ENCODE data around the gene CAMK2D.

Gene CAMK2D

DNA sequence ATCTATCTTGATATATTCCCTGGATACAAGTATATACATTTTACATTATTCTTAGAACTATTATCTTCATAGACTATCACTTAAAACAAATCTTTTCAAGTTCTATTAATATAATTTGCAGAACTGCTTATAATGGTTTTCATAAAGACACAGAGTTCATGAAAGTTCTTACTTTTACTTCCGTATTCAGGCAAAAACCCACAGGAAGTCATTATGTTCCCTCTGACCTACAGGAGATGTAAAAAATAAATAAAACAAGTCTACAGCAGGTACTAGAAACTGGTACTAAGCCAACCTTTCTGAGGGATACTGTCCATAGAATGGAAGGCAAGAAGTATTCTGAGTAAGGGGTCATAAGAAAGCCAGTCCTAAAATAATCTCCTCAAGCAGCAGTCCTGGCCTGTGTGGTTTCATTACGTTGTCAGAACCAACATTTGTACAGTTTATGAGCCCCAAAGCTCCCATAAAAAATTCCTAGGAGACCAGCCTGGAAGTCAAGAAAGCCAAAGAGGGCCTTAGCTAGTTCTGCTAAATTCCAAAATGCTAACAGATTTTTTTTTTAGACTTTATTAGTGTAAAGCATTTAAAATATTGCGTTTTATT lies 68.6 kb downstream of the CAMK2D start:
- no peak for ATAC-seq

DNA sequence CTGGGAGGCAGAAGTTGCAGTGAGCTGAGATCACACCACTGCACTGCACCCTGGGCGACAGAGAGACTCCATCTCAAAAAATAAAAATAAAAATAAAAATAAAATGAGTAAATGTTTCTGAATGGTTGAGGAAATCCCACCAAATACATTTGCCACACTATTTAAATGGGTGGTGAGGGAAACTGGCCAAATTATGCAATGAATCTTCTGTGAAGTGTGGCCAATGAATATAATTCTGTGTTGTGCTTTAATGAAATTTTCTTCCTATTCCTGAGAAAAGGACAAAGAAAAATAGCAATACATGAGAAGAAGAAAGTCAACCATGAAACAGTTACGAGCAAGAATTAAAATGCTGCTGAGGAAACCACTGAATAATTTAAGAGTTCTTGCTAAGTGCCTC lies 69.9 kb downstream of the CAMK2D start:
- no peak for ATAC-seq
- TF ChIP-seq OSR1 (CRISPR knock-in tag; IDR thresholded peaks at IDR 0.05) (no peak), GLIS3 (CRISPR knock-in tag; IDR thresholded peaks at IDR 0.05) (no peak), ZNF8 (CRISPR knock-in tag; IDR thresholded peaks at IDR 0.05) (no peak), ARNTL (CRISPR knock-in tag; IDR thresholded peaks at IDR 0.05; ENCODE audit: borderline replicate concordance, low read depth) (no peak), ISL1 (CRISPR knock-in tag; IDR thresholded peaks at IDR 0.05) (no peak), ZNF565 (CRISPR knock-in tag; conservative IDR thresholded peaks at IDR 0.05; ENCODE audit: low read depth) (no peak), RARB (CRISPR knock-in tag; IDR thresholded peaks at IDR 0.05) (no peak), ZFP3 (CRISPR knock-in tag; IDR thresholded peaks at IDR 0.05) (no peak), ZNF70 (CRISPR knock-in tag; IDR thresholded peaks at IDR 0.05) (no peak), ESRRG (CRISPR knock-in tag; IDR thresholded peaks at IDR 0.05) (no peak), SNAI2 (CRISPR knock-in tag; IDR thresholded peaks at IDR 0.05) (no peak)
- TF ChIP-seq, protein P1, sequence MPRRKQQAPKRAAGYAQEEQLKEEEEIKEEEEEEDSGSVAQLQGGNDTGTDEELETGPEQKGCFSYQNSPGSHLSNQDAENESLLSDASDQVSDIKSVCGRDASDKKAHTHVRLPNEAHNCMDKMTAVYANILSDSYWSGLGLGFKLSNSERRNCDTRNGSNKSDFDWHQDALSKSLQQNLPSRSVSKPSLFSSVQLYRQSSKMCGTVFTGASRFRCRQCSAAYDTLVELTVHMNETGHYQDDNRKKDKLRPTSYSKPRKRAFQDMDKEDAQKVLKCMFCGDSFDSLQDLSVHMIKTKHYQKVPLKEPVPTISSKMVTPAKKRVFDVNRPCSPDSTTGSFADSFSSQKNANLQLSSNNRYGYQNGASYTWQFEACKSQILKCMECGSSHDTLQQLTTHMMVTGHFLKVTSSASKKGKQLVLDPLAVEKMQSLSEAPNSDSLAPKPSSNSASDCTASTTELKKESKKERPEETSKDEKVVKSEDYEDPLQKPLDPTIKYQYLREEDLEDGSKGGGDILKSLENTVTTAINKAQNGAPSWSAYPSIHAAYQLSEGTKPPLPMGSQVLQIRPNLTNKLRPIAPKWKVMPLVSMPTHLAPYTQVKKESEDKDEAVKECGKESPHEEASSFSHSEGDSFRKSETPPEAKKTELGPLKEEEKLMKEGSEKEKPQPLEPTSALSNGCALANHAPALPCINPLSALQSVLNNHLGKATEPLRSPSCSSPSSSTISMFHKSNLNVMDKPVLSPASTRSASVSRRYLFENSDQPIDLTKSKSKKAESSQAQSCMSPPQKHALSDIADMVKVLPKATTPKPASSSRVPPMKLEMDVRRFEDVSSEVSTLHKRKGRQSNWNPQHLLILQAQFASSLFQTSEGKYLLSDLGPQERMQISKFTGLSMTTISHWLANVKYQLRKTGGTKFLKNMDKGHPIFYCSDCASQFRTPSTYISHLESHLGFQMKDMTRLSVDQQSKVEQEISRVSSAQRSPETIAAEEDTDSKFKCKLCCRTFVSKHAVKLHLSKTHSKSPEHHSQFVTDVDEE (CRISPR knock-in tag; IDR thresholded peaks at IDR 0.05), result no peak
- TF ChIP-seq, protein P2, sequence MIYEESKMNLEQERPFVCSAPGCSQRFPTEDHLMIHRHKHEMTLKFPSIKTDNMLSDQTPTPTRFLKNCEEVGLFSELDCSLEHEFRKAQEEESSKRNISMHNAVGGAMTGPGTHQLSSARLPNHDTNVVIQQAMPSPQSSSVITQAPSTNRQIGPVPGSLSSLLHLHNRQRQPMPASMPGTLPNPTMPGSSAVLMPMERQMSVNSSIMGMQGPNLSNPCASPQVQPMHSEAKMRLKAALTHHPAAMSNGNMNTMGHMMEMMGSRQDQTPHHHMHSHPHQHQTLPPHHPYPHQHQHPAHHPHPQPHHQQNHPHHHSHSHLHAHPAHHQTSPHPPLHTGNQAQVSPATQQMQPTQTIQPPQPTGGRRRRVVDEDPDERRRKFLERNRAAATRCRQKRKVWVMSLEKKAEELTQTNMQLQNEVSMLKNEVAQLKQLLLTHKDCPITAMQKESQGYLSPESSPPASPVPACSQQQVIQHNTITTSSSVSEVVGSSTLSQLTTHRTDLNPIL (CRISPR knock-in tag; IDR thresholded peaks at IDR 0.05; ENCODE audit: low read depth), result no peak
- TF ChIP-seq, protein P3, sequence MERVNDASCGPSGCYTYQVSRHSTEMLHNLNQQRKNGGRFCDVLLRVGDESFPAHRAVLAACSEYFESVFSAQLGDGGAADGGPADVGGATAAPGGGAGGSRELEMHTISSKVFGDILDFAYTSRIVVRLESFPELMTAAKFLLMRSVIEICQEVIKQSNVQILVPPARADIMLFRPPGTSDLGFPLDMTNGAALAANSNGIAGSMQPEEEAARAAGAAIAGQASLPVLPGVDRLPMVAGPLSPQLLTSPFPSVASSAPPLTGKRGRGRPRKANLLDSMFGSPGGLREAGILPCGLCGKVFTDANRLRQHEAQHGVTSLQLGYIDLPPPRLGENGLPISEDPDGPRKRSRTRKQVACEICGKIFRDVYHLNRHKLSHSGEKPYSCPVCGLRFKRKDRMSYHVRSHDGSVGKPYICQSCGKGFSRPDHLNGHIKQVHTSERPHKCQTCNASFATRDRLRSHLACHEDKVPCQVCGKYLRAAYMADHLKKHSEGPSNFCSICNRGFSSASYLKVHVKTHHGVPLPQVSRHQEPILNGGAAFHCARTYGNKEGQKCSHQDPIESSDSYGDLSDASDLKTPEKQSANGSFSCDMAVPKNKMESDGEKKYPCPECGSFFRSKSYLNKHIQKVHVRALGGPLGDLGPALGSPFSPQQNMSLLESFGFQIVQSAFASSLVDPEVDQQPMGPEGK (CRISPR knock-in tag; IDR thresholded peaks at IDR 0.05; ENCODE audit: borderline replicate concordance), result no peak

More for the DNA sequence above, 68.6 kb downstream of the CAMK2D start:
- TF ChIP-seq BACH2 (CRISPR knock-in tag; IDR thresholded peaks at IDR 0.05; ENCODE audit: borderline replicate concordance), result no peak
- TF ChIP-seq, protein P4, sequence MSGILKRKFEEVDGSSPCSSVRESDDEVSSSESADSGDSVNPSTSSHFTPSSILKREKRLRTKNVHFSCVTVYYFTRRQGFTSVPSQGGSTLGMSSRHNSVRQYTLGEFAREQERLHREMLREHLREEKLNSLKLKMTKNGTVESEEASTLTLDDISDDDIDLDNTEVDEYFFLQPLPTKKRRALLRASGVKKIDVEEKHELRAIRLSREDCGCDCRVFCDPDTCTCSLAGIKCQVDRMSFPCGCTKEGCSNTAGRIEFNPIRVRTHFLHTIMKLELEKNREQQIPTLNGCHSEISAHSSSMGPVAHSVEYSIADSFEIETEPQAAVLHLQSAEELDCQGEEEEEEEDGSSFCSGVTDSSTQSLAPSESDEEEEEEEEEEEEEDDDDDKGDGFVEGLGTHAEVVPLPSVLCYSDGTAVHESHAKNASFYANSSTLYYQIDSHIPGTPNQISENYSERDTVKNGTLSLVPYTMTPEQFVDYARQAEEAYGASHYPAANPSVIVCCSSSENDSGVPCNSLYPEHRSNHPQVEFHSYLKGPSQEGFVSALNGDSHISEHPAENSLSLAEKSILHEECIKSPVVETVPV (CRISPR knock-in tag; IDR thresholded peaks at IDR 0.05), result no peak

DNA sequence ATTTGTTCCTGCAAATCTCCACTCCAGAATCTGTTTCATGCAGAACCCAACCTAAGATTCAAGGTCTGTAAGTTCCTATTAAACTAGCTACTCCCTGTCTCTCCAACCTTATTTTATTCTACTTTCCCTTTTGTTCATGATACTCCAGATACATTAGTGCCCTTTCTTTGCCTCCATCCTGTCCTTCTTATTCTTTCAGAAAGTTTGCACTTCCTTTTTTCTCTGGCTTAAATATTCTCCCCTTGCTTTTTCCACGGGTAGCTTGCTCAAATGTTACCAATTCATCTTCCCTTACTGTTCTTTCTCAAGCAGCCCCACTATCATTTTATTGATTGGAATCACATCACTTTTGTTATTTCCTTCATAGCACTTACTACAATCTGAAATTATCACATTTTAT lies 72.1 kb downstream of the CAMK2D start:
- TF ChIP-seq BACH2 (CRISPR knock-in tag; IDR thresholded peaks at IDR 0.05; ENCODE audit: borderline replicate concordance), result no peak
- no peak for TF ChIP-seq ZNF70 (CRISPR knock-in tag; IDR thresholded peaks at IDR 0.05)
- no peak for TF ChIP-seq ZNF8 (CRISPR knock-in tag; IDR thresholded peaks at IDR 0.05)
- TF ChIP-seq RARB (CRISPR knock-in tag; IDR thresholded peaks at IDR 0.05), result no peak
- no peak for TF ChIP-seq ZNF565 (CRISPR knock-in tag; conservative IDR thresholded peaks at IDR 0.05; ENCODE audit: low read depth)
- no peak for TF ChIP-seq SNAI2 (CRISPR knock-in tag; IDR thresholded peaks at IDR 0.05)
- no peak for TF ChIP-seq TCF4 (CRISPR knock-in tag; IDR thresholded peaks at IDR 0.05; ENCODE audit: borderline replicate concordance)
- TF ChIP-seq, protein P3 (CRISPR knock-in tag; IDR thresholded peaks at IDR 0.05; ENCODE audit: borderline replicate concordance), result no peak
- no peak for TF ChIP-seq PPARA (CRISPR knock-in tag; IDR thresholded peaks at IDR 0.05; ENCODE audit: borderline replicate concordance)
- TF ChIP-seq, protein P5, sequence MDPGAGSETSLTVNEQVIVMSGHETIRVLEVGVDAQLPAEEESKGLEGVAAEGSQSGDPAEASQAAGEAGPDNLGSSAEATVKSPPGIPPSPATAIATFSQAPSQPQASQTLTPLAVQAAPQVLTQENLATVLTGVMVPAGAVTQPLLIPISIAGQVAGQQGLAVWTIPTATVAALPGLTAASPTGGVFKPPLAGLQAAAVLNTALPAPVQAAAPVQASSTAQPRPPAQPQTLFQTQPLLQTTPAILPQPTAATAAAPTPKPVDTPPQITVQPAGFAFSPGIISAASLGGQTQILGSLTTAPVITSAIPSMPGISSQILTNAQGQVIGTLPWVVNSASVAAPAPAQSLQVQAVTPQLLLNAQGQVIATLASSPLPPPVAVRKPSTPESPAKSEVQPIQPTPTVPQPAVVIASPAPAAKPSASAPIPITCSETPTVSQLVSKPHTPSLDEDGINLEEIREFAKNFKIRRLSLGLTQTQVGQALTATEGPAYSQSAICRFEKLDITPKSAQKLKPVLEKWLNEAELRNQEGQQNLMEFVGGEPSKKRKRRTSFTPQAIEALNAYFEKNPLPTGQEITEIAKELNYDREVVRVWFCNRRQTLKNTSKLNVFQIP (CRISPR knock-in tag; IDR thresholded peaks at IDR 0.05; ENCODE audit: borderline replicate concordance, low read depth), result no peak
- TF ChIP-seq, protein P4 (CRISPR knock-in tag; IDR thresholded peaks at IDR 0.05), result no peak
- TF ChIP-seq, protein P2 (CRISPR knock-in tag; IDR thresholded peaks at IDR 0.05; ENCODE audit: low read depth), result no peak
- TF ChIP-seq ESRRG (CRISPR knock-in tag; IDR thresholded peaks at IDR 0.05), result no peak
- TF ChIP-seq OSR1 (CRISPR knock-in tag; IDR thresholded peaks at IDR 0.05), result no peak
- no peak for TF ChIP-seq ZFP3 (CRISPR knock-in tag; IDR thresholded peaks at IDR 0.05)
- no peak for TF ChIP-seq TOX (CRISPR knock-in tag; IDR thresholded peaks at IDR 0.05; ENCODE audit: borderline replicate concordance)
- TF ChIP-seq ISL1 (CRISPR knock-in tag; IDR thresholded peaks at IDR 0.05), result no peak
- no peak for TF ChIP-seq ARNTL (CRISPR knock-in tag; IDR thresholded peaks at IDR 0.05; ENCODE audit: borderline replicate concordance, low read depth)
- TF ChIP-seq ZFP30 (CRISPR knock-in tag; IDR thresholded peaks at IDR 0.05), result no peak
- no peak for ATAC-seq
